ENCODE data around the gene MIER2. TPM values are rescaled to one million over a fixed set of nuclear protein-coding genes. Genes with fewer than 3 reads are reported as not detected.

Gene MIER2
- polyA plus RNA-seq, 3 donors = 3.6 to 21.9 (median 6.9) TPM

DNA sequence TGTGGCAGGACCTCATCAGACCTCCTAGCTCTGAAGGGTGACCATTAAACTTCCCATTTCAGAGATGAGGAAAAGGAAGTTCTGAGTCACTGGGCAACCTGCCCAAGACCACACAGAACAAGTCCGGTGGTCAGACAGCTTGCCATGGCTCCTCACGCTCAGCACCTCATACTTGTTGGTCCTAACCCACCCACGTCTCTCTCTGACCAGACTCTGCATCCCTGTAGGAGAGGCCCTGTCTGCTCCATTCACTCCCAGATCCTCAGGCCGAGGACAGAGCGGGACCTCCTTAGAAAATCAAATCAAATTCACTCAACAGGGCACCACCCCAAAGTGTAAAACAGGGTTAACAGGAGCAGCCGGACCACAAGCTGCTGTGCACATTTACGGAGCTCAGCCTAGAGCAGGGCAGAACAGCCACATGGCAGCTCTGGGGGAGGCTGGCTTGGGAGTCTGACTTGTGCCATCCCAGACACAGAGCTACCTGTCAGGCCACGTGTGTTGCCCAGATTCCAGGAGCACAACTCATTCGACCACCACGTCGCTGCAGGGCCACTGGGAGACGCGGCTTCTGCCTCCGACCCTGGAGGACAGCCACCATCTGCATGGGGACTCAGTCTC, 1.7 kb downstream of the MIER2 start:
- no peaks in the 10 kb centered on the region for H3K36me3 ChIP-seq (replicated peaks in 1 of 2; ENCODE audit: control insufficient read depth in 1 of 2, insufficient read depth in 2 of 2, low read length in 2 of 2)
- peaks cover 0 to 16% of the 10 kb centered on the region in 2 donors for H3K27me3 ChIP-seq (ENCODE audit: control insufficient read depth in 2 of 2, insufficient read depth in 2 of 2, low read length in 2 of 2)
- peak overlapping the region; percentile 87 to 88 for H3K4me3 Mint-ChIP-seq
- peak overlapping the region; percentile 41 to 86 (median 81) for H3K4me3 ChIP-seq (replicated peaks in 1 of 3; ENCODE audit: low read depth in 2 of 3, low read length in 3 of 3)
- H3K36me3 Mint-ChIP-seq = peaks cover 19 to 21% of the 10 kb centered on the region in 2 donors
- 48% methylated on average over 14 of the region's 14 CpGs for WGBS (ENCODE audit: insufficient coverage)
- H3K27me3 Mint-ChIP-seq (ENCODE audit: low read depth in 3 of 3) = peaks cover 18 to 27% (median 22%) of the 10 kb centered on the region in 3 donors
- H2AFZ ChIP-seq (ENCODE audit: insufficient read depth, low read depth, low read length, poor library complexity, severe bottlenecking) = peak overlapping the region; percentile 26
- H4K20me1 ChIP-seq (ENCODE audit: insufficient read depth, low read length) = peaks cover 55% of the 10 kb centered on the region
- DNase-seq = peak; percentile 83 to 93 (median 91)
- peak overlapping the region; percentile 81 for H3K4me2 ChIP-seq (replicated peaks; ENCODE audit: extremely low read depth, low read length, poor library complexity, severe bottlenecking)
- H3K9ac ChIP-seq (ENCODE audit: insufficient read depth, low read length, poor library complexity, severe bottlenecking) = peak overlapping the region; percentile 74
- peak overlapping the region; percentile 76 to 98 (median 93) for H3K27ac Mint-ChIP-seq
- H3K9me3 Mint-ChIP-seq = peaks cover 0 to 8% (median 5%) of the 10 kb centered on the region in 7 donors
- intact Hi-C loops (cut with micrococcal nuclease) = loop anchor here (5.0 to 10.0 kb wide), 2 partner anchors 142 to 164 kb away; partner anchors contain the start of gene TPGS1 (in 1 of the 2)
- TF ChIP-seq CTCF (IDR thresholded peaks at IDR 0.05) = no peak
- H3K4me1 Mint-ChIP-seq = peaks cover 69% of the 10 kb centered on the region
- peak overlapping the region; percentile 60 to 91 for H3K27ac ChIP-seq (ENCODE audit: low read depth in 1 of 2, low read length in 2 of 2)
- peaks cover 57 to 69% of the 10 kb centered on the region in 2 donors for H3K4me1 ChIP-seq (ENCODE audit: control insufficient read depth in 1 of 2, insufficient read depth in 2 of 2, low read length in 2 of 2)
- H3K79me2 ChIP-seq (ENCODE audit: insufficient read depth, low read length) = peaks cover 60% of the 10 kb centered on the region
- no peaks in the 10 kb centered on the region for H3K9me3 ChIP-seq (replicated peaks in 1 of 2; ENCODE audit: control insufficient read depth in 1 of 2, insufficient read depth in 1 of 2, low read length in 2 of 2)

DNA sequence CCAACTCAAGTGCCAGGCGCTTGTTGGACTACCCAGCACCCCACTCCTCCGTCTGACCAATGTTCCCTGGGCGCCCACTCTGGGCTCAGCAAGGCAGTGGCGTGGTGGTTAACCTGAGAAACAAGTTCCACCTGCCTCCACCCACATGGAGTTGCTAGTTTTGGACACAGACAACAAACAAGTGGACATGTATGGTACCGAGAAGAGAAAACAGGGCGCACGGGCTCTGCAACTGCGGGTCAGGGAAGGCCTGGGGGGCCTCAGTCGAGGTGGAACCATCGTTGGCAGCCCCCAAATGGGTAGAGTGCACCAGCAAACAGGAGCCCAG, 2.5 kb downstream of the MIER2 start:
- 94% methylated on average over 10 of the region's 10 CpGs for WGBS (ENCODE audit: insufficient coverage)
- Mint-ChIP-seq H3K36me3 (peaks cover 21 to 22% of the 10 kb centered on the region in 2 donors), H3K4me1 (peaks cover 70% of the 10 kb centered on the region), H3K27me3 (ENCODE audit: low read depth in 3 of 3) (peaks cover 14 to 25% (median 24%) of the 10 kb centered on the region in 3 donors), H3K27ac (peak overlapping the region; percentile 76 to 98 (median 93)), H3K4me3 (peak overlapping the region; percentile 87 to 88), H3K9me3 (peaks cover 0 to 8% (median 5%) of the 10 kb centered on the region in 7 donors)
- Histone ChIP-seq H3K9ac (ENCODE audit: insufficient read depth, low read length, poor library complexity, severe bottlenecking) (peak overlapping the region; percentile 74), H3K27me3 (ENCODE audit: control insufficient read depth in 2 of 2, insufficient read depth in 2 of 2, low read length in 2 of 2) (peaks cover 0 to 14% of the 10 kb centered on the region in 2 donors), H3K9me3 (replicated peaks in 1 of 2; ENCODE audit: control insufficient read depth in 1 of 2, insufficient read depth in 1 of 2, low read length in 2 of 2) (no peaks in the 10 kb centered on the region), H3K27ac (ENCODE audit: low read depth in 1 of 2, low read length in 2 of 2) (peak overlapping the region; percentile 60 to 91), H3K4me1 (ENCODE audit: control insufficient read depth in 1 of 2, insufficient read depth in 2 of 2, low read length in 2 of 2) (peaks cover 58 to 71% of the 10 kb centered on the region in 2 donors), H3K36me3 (replicated peaks in 1 of 2; ENCODE audit: control insufficient read depth in 1 of 2, insufficient read depth in 2 of 2, low read length in 2 of 2) (no peaks in the 10 kb centered on the region), H3K4me3 (replicated peaks in 1 of 3; ENCODE audit: low read depth in 2 of 3, low read length in 3 of 3) (peak overlapping the region; percentile 6 to 86 (median 41)), H4K20me1 (ENCODE audit: insufficient read depth, low read length) (peaks cover 61% of the 10 kb centered on the region), H3K4me2 (replicated peaks; ENCODE audit: extremely low read depth, low read length, poor library complexity, severe bottlenecking) (peak overlapping the region; percentile 81), H2AFZ (ENCODE audit: insufficient read depth, low read depth, low read length, poor library complexity, severe bottlenecking) (no peak overlapping the region), H3K79me2 (ENCODE audit: insufficient read depth, low read length) (peaks cover 64% of the 10 kb centered on the region)
- intact Hi-C loops (cut with micrococcal nuclease) = loop anchor here (5.0 to 10.0 kb wide), 2 partner anchors 143 to 165 kb away; partner anchors contain the start of gene TPGS1 (in 1 of the 2)
- DNase-seq = no peak
- TF ChIP-seq CTCF (IDR thresholded peaks at IDR 0.05) = no peak

Measured in CD14-positive monocyte (primary cell).